HG03135 (cell line): ENCODE data around the gene TLK2.
"Not testable (repeated sequence)": the region's sequence is repeated elsewhere in the genome, so short reads cannot be mapped to it uniquely, and the experiment has no call there.

Source experiments
- ATAC-seq: cut with Tn5 transposase; IDR thresholded peaks from one replicate; pipeline ENCODE4 v1.9.1; 2021; ENCODE audit warnings: mild to moderate bottlenecking, moderate library complexity; ENCODE audit not compliant: unreplicated experiment

The TLK2 gene

DNA sequence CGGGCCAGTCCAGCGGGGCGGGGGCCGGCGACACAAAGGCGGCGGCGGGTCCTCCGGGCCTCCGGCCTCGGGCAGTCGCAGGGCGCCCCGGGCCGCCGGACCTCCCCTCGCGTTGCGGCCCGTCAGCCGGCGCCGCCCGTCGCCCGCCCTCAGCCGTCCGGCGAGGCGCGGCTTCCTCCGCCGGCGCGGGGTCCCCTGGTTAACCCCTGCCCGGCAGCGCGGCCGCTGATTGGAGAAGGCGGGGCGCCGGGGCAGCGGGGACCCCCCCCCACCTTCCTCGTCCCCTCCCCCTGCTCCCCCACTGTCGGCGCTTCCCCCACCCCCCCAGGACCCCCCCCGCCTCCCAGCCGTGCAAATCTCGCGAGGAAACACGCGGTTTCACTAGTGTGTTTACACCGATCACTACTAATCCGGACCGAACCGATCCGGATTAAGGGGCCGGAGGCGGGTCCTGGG is at the start of gene TLK2:
TSS of gene TLK2 (plus strand) at position 402 of the 456 bp plus-strand sequence. CDS start 2,301 bp downstream, outside the sequence.
- peak; percentile 61 for ATAC-seq

- not testable (repeated sequence) for ATAC-seq
Measured at GRCh38 chr17:62435251-62435650, 43.4 kb upstream of the TLK2 start.

DNA sequence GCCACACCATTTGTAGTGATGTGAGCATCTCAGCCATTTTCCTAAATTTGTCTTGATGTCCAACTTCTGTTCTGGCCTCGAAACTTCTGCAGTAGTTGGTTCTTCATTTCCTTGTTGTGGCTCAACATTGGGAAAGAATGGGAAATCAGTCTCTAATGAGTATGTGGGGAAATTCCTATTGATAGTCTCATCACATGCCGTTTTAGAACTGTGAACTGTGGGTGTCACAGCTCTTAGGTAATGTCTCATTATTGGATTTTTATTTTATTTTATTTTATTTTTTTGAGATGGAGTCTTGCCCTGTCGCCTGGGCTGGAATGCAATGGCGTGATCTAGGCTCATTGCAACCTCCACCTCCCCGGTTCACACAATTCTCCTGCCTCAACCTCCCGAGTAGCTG is 37.4 kb upstream of the TLK2 start:
- not testable (repeated sequence) for ATAC-seq

DNA sequence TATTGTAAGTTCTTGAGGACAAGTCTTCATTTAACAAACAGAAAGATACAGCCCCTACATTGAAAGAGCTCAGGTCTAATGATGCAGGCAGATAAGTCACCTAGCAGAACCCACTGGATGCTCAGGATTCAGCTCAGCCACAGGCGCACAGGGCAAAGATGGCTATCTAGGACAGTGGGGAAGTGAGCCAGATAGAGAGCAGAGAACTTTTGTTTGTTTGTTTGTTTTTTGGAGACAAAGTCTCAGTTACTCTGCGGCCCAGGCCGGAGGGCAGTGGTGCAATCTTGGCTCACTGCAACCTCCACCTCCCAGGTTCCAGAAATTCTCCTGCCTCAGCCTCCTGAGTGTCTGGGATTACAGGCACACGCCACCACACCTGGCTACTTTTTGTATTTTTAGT is 34.6 kb upstream of the TLK2 start:
- ATAC-seq, result no peak

DNA sequence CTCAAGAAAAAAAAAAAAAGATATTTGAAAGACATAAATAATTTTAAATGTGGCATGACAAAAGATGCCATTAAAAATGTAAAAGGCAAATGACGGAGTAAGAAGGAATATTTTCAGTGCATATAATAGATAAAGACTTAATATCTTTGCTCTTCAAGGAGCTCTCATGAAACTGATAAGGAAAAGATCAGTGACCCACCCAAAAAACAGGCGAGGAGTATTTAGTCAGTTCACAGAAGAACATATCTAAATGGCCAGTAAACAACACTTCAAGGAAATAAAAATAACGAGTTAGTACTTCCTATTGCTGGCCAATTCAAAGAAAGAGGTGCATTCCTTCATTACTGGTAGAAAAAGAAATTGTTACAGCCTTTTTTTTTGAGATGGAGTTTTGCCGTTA is 32.8 kb upstream of the TLK2 start:
- ATAC-seq, result not testable (repeated sequence)

DNA sequence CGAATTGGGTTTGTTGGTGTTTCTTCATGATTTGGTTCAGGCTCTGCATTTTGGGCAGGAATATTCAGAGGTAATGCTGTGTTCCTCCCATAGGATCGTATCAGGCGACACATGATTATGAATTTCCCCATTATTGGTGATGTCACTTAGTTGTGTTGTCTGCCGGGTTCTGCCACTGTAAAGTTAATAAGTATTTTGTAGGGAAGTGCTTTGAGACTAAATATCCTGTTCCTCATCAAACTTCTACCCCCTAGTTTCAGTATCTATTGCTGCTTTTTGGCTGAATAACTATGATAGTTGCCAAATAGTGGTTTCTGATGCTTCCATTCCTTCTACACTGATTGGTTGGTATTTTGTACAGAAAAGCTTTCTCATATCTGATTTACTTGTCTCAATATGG is 26.4 kb upstream of the TLK2 start:
- not testable (repeated sequence) for ATAC-seq

DNA sequence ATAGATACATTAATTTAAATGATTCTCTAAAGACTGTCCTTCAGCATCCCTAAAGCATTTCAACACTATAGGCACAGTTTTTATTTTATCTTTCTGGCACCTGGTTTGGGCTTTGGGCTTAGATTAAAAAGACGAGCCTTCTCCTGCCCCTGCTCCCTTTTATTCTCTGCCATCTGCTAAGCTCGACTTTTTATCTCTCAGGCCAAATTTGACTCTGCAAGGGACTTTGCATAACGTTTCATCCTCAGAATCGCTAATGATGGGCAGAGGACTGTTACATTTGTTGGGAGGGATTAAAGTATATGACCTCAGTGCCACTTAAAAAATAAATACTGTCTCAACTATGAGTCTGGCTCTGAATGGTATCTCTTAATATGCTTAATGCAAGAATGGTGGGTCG is 25.6 kb upstream of the TLK2 start:
- ATAC-seq, result not testable (repeated sequence)

- ATAC-seq, result peak; percentile 37
Measured at GRCh38 chr17:62453656-62454055, 25.0 kb upstream of the TLK2 start.

DNA sequence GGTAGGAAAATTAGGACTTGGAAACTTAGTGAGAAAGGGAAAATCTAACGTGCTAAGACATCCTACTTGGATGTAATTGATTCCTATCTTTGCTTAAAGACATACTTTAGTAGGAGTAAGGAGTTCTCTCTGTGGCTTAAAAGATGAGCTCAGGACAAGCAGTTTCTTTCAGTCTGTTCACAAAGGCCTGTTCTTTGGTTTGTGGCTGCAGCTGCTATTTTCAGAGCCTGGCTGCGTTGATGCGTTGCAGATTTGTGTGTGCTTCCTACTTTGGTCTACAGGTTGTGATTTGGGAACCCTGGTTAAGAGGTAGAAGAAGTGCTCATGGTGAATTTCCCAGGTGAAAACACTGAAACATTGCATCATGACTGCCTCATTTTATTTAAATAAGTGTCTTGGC is 24.5 kb upstream of the TLK2 start:
- peak; percentile 49 for ATAC-seq

DNA sequence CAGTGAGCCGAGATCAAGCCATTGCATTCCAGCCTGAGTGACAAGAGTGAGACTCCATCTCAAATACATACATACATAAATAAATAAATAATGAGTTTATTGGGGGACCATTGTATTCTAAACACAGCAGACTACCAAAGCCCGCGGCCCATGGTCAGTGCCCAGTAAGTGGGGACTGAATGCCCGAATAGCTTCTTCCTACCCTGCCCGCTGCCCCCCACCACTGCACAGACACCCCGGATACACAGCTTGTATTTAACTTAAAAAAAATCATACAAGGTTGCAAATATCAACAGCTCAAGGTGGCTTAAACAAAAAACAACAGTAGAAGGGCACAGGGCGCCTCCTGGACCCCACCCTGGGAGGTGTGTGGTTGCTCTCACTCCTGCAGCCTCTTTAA is 22.6 kb upstream of the TLK2 start:
- ATAC-seq, result no peak

DNA sequence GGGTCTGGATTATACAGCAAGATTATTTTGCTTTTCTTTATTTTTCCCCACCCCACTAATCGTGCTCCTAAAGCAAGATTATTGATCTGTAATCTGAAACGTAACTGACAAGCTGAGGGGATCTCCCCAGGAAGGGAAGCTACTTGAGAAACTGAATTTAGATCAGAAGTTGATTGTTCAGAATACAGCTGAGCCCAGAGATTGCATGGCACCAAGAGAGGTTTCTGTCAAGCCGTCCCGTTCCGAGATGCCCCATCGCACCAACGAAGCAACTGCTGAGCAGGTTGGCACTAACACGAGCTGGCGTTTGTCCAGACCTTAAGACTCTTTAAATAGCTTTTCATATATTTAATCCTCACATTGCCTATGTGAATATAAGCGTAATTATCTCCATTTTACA is 20.1 kb upstream of the TLK2 start:
- not testable (repeated sequence) for ATAC-seq

GRCh38 chr17:62464422-62464821 is 14.2 kb upstream of the TLK2 start:
- ATAC-seq, result not testable (repeated sequence)

- not testable (repeated sequence) for ATAC-seq
Measured at GRCh38 chr17:62465271-62465670, 13.4 kb upstream of the TLK2 start.

GRCh38 chr17:62470666-62471379 is 7.8 kb upstream of the TLK2 start:
- ATAC-seq, result not testable (repeated sequence)

GRCh38 chr17:62471380-62471880 is 7.2 kb upstream of the TLK2 start:
- not testable (repeated sequence) for ATAC-seq

DNA sequence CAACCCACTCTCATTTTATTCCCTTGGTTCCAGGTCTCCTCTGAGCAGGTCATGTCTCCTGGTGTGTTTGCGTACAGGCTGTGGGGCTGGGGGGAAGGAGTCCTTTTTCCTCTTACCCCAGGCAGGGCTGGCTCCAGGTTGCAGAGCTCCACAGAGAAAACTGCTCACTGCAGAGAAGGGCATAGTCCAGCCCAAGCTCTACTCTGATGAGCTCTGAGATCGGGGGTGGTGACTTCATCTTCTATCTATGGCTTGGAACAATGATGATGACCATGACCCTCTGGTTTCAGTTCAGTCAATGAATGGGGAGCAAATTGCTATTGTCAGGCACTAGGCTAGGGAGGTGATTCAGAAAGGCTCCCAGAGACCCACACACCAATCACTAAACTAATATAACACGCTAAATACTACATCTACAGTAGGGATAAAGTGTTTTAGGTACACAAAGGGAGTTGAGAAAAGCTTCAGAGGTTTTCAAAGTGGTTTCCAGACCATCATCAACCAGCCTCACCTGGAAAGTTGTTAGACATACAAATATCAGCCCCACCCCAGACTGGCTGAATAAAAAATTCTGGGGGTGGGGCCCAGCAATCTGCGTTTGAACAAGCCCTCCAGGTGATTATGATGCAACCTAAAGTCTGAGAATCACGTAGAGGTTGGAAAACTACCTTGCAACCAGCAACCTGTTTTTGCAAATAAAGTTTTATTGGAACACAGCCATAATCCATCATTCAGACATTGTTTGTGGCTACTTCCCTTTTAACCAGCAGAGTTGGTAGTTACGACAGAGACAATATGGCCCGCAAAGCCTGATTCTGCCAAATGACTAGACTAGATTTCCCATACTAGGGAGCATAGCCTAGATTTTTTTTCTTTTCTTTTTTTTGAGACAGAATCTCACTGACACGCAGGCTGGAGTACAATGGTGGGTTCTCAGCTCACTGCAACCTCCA is 5.3 kb upstream of the TLK2 start:
- not testable (repeated sequence) for ATAC-seq

- ATAC-seq, result not testable (repeated sequence)
Measured at GRCh38 chr17:62477111-62477510, 1.5 kb upstream of the TLK2 start.

DNA sequence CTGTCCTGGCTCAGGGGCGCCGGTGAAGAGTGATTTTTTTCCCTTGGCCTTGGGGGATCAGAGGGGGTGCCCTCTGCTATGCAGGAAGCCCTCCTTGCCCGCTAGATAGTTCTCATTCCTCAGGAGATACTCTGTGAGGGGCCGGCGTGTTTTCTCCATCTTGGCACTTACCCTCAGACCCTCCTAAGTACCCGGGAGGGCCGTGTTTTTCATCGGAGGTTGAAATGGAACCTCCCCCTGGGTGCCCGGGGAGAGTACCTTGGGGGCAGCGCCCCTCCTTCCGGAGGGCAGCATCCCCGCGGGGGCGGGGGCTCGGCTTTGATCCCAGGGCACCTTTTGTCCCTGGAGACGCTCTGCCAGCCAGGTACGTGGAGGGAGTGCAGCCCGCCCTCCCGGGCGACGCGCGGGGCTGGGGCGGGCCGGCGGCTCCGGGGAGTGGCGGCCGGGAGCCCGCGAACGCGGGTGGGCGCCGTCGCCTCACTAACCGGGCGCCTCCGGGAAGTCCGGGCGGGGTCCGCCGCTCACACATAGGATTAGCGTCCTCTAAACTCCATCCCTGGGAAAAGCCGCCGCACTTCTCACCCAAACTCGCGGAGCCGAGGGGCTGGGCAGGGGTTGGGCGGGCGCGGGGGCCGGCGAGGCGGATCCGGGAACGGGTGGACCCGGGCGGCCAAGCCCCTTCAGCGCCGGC is 762 bp upstream of the TLK2 start:
- ATAC-seq, result peak; percentile 20

DNA sequence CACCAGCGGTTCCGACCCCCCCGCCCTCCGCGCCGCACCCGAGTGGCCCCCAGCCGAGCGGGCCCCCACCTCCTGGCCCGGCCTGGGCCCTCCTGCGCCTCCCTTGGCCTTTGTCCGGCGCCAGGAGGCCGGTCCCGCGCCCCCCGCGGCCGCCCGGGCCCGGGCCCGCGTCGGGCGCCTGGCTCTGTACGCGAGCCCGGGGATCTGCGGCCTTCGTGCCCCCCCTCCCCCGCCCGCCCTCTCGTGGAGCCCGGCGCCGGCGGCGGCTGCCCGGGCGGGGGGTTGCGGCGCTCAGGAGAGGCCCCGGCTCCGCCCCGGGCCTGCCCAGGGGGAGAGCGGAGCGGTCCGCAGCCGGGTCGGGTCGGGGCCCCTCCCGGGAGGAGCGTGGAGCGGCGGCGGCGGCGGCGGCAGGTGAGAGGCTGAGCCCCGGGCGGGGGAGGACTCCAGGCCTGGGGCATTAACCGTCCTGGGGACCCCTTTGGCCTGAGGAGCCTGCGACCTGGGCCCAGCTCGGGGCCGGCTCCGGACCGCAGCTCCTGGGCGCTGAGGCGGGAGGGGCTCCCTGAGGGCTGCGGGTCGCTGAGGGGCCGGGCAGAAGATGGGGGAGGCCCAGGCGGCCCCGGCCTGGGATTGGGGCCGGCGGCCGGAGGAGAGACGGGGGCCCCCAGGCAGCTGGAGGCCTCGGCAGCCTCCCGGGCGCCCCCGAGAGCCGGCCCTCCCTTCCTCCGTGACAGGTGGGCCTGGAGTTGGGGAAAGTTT is 434 bp downstream of the TLK2 start:
- ATAC-seq, result peak; percentile 48

DNA sequence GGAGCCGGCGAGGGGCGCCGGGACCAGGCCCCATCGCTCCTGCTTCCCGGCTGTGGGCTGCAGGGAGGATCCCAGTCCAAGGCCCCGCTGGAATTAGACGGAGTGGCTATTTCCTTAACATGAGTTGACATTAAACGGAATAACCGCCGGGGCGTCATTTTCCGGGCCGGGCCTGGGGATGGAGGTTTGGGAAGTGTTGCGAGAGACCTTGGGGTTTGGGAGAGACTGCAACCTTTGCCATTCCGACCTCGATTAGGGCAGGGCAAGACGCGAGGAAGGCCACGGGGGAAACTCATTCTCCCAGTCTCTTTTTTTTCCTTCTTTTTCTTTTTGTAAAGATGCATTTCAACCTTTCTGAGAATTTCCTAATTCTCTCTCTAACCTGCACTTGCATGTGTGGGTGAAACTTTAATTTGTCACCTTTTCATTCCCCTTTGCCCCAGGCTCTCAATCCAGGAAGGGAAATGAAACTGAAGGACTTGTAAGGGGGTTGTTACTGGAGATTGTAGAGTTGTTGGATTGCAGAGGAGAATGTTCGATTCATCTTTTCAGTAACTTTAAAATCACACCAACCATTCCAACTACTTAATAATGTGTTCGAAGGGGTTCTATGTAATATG is 1.1 kb downstream of the TLK2 start:
- not testable (repeated sequence) for ATAC-seq
